K562 (cell line): ENCODE results near the gene GNAT1. TPM values are rescaled to one million over a fixed set of nuclear protein-coding genes. Genes with fewer than 3 reads are reported as not detected.

ENCODE experiments used
- ATAC-seq: fragments of 200-7000 bp; cut with Tn5 transposase; 3 replicates; pipeline ENCODE4 v1.9.1; 2020; ENCODE audit warnings: moderate library complexity
- BruUV-seq: library from RNA; stranded (reverse); fragments of 400-500 nt; replicated peaks from 2 replicates; lab custom pipeline; 2021; lab: Mats Ljungman, UMichigan
- CTCF ChIA-PET: fragments of 300-600 bp; formaldehyde crosslinking; extraction: SDS; loops from one replicate; lab custom pipeline; 2021; ENCODE audit warnings: low intra/inter-chr PET ratio; lab: Yijun Ruan, JAX
- POLR2A ChIA-PET: fragments of 300-600, 350-650 bp; sonication (Branson Sonifier 250); formaldehyde crosslinking; extraction: SDS; loops from one replicate; lab custom pipeline; 2021; ENCODE audit warnings: antibody characterized with exemption, inconsistent platforms; lab: Yijun Ruan, JAX
- DNase-seq, 4 experiments: peaks; one replicate each; pipeline versions ENCODE4 v3.0.0 to v3.0.0-alpha.2; 2011 to 2018; ENCODE audit warnings: low spot score in 3 of 4, mixed read lengths in 3 of 4; ENCODE audit errors: extremely low read depth in 1 of 4
- FAIRE-seq: peaks from 2 replicates; lab custom pipeline; 2011; peaks lifted over from hg19 to GRCh38; lab: Jason Lieb, UNC
- H2AFZ ChIP-seq: 2 replicates; pipeline ENCODE4 v1.6.0; 2011; ENCODE audit warnings: low read depth, low read length, control low read depth, inconsistent platforms
- H3K27ac ChIP-seq: fragments of 200-600 bp; 3 replicates; pipeline ENCODE4 v1.8.0; 2011; ENCODE audit warnings: low read depth, mild to moderate bottlenecking, control low read depth, inconsistent platforms, low read length, moderate library complexity, mixed read lengths; ENCODE audit errors: extremely low read depth
- H3K27me3 ChIP-seq, 2 experiments: fragments of 300-600 bp in 1 of 2; 2 replicates in 1 of 2; 3 replicates in 1 of 2; pipeline versions ENCODE4 v1.6.0 to v1.8.0; 2011; ENCODE audit warnings: inconsistent platforms in 2 of 2, low read length in 2 of 2, mild to moderate bottlenecking in 1 of 2, mixed read lengths in 1 of 2, moderate library complexity in 1 of 2; ENCODE audit not compliant: control insufficient read depth in 2 of 2, insufficient read depth in 2 of 2
- H3K36me3 ChIP-seq: fragments of 300-600 bp; 3 replicates; pipeline ENCODE4 v1.8.0; 2011; ENCODE audit warnings: mild to moderate bottlenecking, low read length, inconsistent platforms; ENCODE audit not compliant: control insufficient read depth, insufficient read depth
- H3K4me1 ChIP-seq, 2 experiments: fragments of 200-600 bp in 1 of 2; replicated peaks in 1 of 2; 2 replicates in 1 of 2; 3 replicates in 1 of 2; pipeline versions ENCODE4 v1.5.1 to v1.8.0; 2011; ENCODE audit warnings: inconsistent platforms in 2 of 2, low read length in 2 of 2, mild to moderate bottlenecking in 1 of 2, mixed read lengths in 1 of 2, moderate library complexity in 1 of 2; ENCODE audit not compliant: control insufficient read depth in 2 of 2, insufficient read depth in 2 of 2
- H3K4me2 ChIP-seq: 2 replicates; pipeline ENCODE4 v1.6.1; 2011; ENCODE audit warnings: low read length, control low read depth, inconsistent platforms, mixed read lengths; ENCODE audit not compliant: insufficient read depth
- H3K4me3 ChIP-seq: fragments of 200-600 bp; sonication (generic), shearing (Covaris generic); 2 replicates; pipeline ENCODE4 v1.5.1; 2016; ENCODE audit warnings: control low read depth, inconsistent platforms
- H3K79me2 ChIP-seq: fragments of 200-600 bp; 3 replicates; pipeline ENCODE4 v1.8.0; 2011; ENCODE audit warnings: low read length, inconsistent platforms; ENCODE audit not compliant: control insufficient read depth, insufficient read depth
- H3K9ac ChIP-seq, 2 experiments: 2 replicates each; pipeline versions ENCODE4 v1.6.0 to v1.6.1; 2011; ENCODE audit warnings: low read depth in 2 of 2, low read length in 2 of 2, control low read depth in 1 of 2, inconsistent platforms in 1 of 2, mild to moderate bottlenecking in 1 of 2, mixed read lengths in 1 of 2; ENCODE audit not compliant: insufficient read depth in 1 of 2
- H3K9me1 ChIP-seq: one replicate; pipeline ENCODE4 v1.6.0; 2011; ENCODE audit warnings: inconsistent platforms, mild to moderate bottlenecking, low read length, moderate library complexity; ENCODE audit not compliant: control insufficient read depth, insufficient read depth
- H3K9me3 ChIP-seq: replicated peaks from 2 replicates; pipeline ENCODE4 v1.5.1; 2011; ENCODE audit warnings: low read depth, low read length, inconsistent platforms; ENCODE audit not compliant: control insufficient read depth, insufficient read depth
- H4K20me1 ChIP-seq: replicated peaks from 2 replicates; pipeline ENCODE4 v1.6.1; 2011; ENCODE audit warnings: low read length, inconsistent platforms, mixed read lengths; ENCODE audit not compliant: control insufficient read depth, insufficient read depth
- ARHGAP35 ChIP-seq: fragments of 450-650 bp; IDR thresholded peaks from 2 replicates; pipeline ENCODE4 v1.6.1; 2018; ENCODE audit not compliant: partially characterized antibody
- CSDE1 ChIP-seq, 2 experiments: fragments of 450-650 bp; IDR thresholded peaks; 2 replicates each; pipeline ENCODE4 v1.6.1; 2016; ENCODE audit warnings: mild to moderate bottlenecking in 1 of 2
- FOXM1 ChIP-seq, 2 experiments: fragments of 450-650 bp in 1 of 2; sonication (generic) in 1 of 2; formaldehyde crosslinking in 1 of 2; IDR thresholded peaks; 2 replicates each; pipeline versions ENCODE4 v1.6.1 to v1.9.0; 2017 to 2022; ENCODE audit warnings: low read depth in 2 of 2, mild to moderate bottlenecking in 2 of 2, missing genetic modification reagents in 1 of 2, moderate library complexity in 1 of 2
- GATAD2B ChIP-seq: fragments of 450-650 bp; IDR thresholded peaks from 2 replicates; pipeline ENCODE4 v1.6.1; 2017; ENCODE audit warnings: mild to moderate bottlenecking, borderline replicate concordance
- KDM5B ChIP-seq: fragments of 200-600 bp; sonication (generic); IDR thresholded peaks from 2 replicates; pipeline ENCODE4 v1.6.1; 2012; ENCODE audit warnings: low read depth, mild to moderate bottlenecking, moderate library complexity, low read length, control low read depth, inconsistent platforms; ENCODE audit not compliant: insufficient replicate concordance
- MAFG ChIP-seq: fragments of 450-650 bp; conservative IDR thresholded peaks from 2 replicates; pipeline ENCODE4 v1.6.1; 2016; ENCODE audit warnings: missing genetic modification characterization, missing compliant biosample characterization
- PHF8 ChIP-seq: fragments of 200-600 bp; sonication (generic); IDR thresholded peaks from 2 replicates; pipeline ENCODE4 v1.6.1; 2012; ENCODE audit warnings: mixed run types, mild to moderate bottlenecking, inconsistent platforms, low read length, moderate library complexity, borderline replicate concordance
- RBBP5 ChIP-seq: fragments of 200-600 bp; sonication (generic); IDR thresholded peaks from 2 replicates; pipeline ENCODE4 v1.6.1; 2012; ENCODE audit warnings: borderline replicate concordance, mild to moderate bottlenecking, low read length, control low read depth, inconsistent platforms; ENCODE audit not compliant: insufficient read depth, poor library complexity, severe bottlenecking
- WGBS: fragments of 100-300 bp; shearing (Covaris generic); methylation state at CpG from one replicate; pipeline ENCODE4 v1.1.6; 2016; ENCODE audit warnings: low coverage, mixed read lengths; ENCODE audit not compliant: insufficient coverage; ENCODE audit errors: missing lambda C conversion rate; 5-methylcytosine and 5-hydroxymethylcytosine counted together
- in situ Hi-C: fragments of 300-500 bp; cut with MboI; formaldehyde crosslinking; loops from 4 replicates; pipeline ENCODE4 v1.15.0; 2018; ENCODE audit warnings: inconsistent platforms, mixed read lengths
- intact Hi-C: fragments of 100-400 bp; cut with micrococcal nuclease; formaldehyde crosslinking; loops from 2 replicates; pipeline ENCODE4 v1.14.2; 2022
- polyA plus RNA-seq, 8 experiments: library from polyadenylated mRNA; depleted of rRNA in 4 of 8; stranded (reverse) in 5 of 8; unstranded in 3 of 8; fragments of >200 nt; fragmentation: Nextera tagmentation in 2 of 8; fragmentation: Illumina TruSeq in 1 of 8; extraction: Ambion mirVana in 2 of 8; extraction: Trizol in 1 of 8; gene quantifications; 2 replicates each; pipeline versions ENCODE4 v1.2.1 to v1.2.3, GENCODE V29; 2011 to 2014; ENCODE audit warnings: inconsistent platforms in 1 of 8, missing spikeins in 1 of 8
- total RNA-seq, 7 experiments: library from RNA; depleted of rRNA in 6 of 7; stranded (reverse); fragments of >200 nt in 6 of 7; fragmentation: Illumina TruSeq in 2 of 7; extraction: Trizol in 2 of 7; gene quantifications; 2 replicates each; pipeline versions ENCODE4 v1.2.1 to v1.2.3, GENCODE V29; 2011 to 2021; ENCODE audit warnings: low replicate concordance in 1 of 7
- TF ChIP-seq, protein P1 (sequence below), 2 experiments: IDR thresholded peaks; 2 replicates each; pipeline ENCODE4 v1.6.1; 2012; ENCODE audit warnings: improper control_type of control experiment in 2 of 2, low read depth in 2 of 2, low read length in 2 of 2, borderline replicate concordance in 1 of 2
- TF ChIP-seq, protein P2 (sequence below): sonication (generic); formaldehyde crosslinking; IDR thresholded peaks from 2 replicates; pipeline ENCODE4 v1.8.1; 2022; ENCODE audit warnings: missing genetic modification reagents
- TF ChIP-seq, protein P3 (sequence below): fragments of 200-400 bp; formaldehyde crosslinking; IDR thresholded peaks from 2 replicates; pipeline ENCODE4 v1.6.1; 2017; ENCODE audit warnings: mild to moderate bottlenecking, low read depth, low read length, moderate library complexity

Gene GNAT1
- total and polyA plus RNA-seq, 9 of the 15 experiments (the other 6 are each of a cell fraction or from before 2014, with no cell fraction given) = not detected

DNA sequence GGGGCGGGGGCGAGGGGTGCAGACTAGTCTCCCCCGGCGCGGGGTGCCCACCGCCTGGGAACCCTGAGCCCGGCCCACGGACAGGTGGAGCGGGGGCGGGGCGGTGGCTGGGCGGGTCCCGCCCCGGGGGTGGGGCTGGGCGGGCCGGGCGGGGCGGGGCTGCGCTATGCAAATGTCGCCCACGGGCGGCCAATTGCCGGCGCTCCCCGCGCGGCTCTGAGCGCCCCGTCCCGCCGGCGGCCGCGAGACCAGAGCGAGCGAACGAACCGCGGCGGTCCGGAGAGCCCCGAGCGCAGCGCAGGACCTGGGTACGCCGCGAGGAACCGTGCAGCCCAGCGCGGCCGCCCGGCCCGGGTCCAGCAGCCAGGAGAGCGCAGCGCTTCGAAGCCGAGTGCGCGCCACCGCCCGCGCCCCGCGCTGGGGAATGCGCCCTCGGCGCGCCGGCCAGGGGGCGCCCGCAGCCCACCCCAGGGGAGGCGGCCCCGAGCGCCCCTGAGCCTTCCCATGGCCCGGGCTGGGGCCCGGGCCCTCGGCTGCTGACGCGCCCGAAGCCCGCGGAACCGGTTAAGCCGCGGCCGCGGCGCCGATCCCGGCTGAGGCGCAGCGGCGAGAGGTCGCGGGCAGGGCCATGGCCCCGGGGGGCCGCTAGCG lies 36.4 kb upstream of the GNAT1 start, which contains the start of gene SEMA3F (continued):
- TF ChIP-seq PHF8 (peak; percentile 60; the same call in 1 of the 2 replicates), RBBP5 (peak; percentile 55), GATAD2B (peak; percentile 64; the same call in 1 of the 2 replicates), MAFG (tag) (no peak)
- TF ChIP-seq, protein P1, sequence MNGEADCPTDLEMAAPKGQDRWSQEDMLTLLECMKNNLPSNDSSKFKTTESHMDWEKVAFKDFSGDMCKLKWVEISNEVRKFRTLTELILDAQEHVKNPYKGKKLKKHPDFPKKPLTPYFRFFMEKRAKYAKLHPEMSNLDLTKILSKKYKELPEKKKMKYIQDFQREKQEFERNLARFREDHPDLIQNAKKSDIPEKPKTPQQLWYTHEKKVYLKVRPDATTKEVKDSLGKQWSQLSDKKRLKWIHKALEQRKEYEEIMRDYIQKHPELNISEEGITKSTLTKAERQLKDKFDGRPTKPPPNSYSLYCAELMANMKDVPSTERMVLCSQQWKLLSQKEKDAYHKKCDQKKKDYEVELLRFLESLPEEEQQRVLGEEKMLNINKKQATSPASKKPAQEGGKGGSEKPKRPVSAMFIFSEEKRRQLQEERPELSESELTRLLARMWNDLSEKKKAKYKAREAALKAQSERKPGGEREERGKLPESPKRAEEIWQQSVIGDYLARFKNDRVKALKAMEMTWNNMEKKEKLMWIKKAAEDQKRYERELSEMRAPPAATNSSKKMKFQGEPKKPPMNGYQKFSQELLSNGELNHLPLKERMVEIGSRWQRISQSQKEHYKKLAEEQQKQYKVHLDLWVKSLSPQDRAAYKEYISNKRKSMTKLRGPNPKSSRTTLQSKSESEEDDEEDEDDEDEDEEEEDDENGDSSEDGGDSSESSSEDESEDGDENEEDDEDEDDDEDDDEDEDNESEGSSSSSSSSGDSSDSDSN (IDR thresholded peaks at IDR 0.05; ENCODE audit: borderline replicate concordance in 1 of 2, low read depth in 2 of 2, low read length in 2 of 2) = peak in 1 of 2 experiments; percentile 38; a peak in 1 of 4 replicates
- TF ChIP-seq, all 486 proteins: peak for 21

DNA sequence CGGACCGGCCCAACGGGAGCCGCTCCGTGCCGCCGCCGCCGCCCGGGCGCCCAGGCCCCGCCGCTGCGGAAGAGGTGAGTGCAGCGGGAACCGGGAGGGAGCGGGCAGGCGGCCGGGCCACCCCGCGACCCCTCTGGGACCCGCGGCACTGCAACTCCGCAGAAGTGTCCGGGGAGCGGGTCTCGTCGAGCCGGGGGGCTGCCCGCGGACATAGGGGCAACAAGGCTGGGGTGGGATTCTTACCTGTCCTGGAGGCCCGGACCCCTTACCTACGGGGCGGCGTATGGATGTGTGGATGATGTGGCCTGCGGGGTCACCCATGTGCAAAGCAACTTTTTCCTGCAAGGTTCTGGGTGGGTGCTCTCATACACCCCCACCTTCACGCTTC lies 35.9 kb upstream of the GNAT1 start:
- FAIRE-seq = no peak
- peaks cover 1 to 47% of the 10 kb centered on the region in 2 experiments; a peak in 4 of 5 replicates for H3K4me1 ChIP-seq
- POLR2A ChIA-PET = interaction anchor here (0.7 kb wide), 1 partner anchor 35 kb away, joined by 5 read pairs; no protein-coding TSS in a partner anchor

More for the DNA sequence above, 35.9 kb upstream of the GNAT1 start:
- H3K79me2 ChIP-seq = no peaks in the 10 kb centered on the region; the same call in 2 of the 3 replicates
- CTCF ChIA-PET = interaction anchor here (1.2 kb wide), 1 partner anchor 34 kb away, joined by 8 read pairs; no protein-coding TSS in a partner anchor
- in situ Hi-C loops (no loop called here), intact Hi-C loops (loop anchor here (2.0 kb wide), 1 partner anchor 33 kb away; no protein-coding TSS in a partner anchor)
- no peaks in the 10 kb centered on the region for H3K36me3 ChIP-seq
- DNase-seq (peak in 1 of 4 experiments; percentile 19), ATAC-seq (no peak)
- H4K20me1 ChIP-seq = no peaks in the 10 kb centered on the region
- no peak overlapping the region for H3K27ac ChIP-seq
- H3K4me3 ChIP-seq = peak overlapping the region; percentile 49
- no peaks in the 10 kb centered on the region for H3K9me1 ChIP-seq
- TF ChIP-seq KDM5B (peak; percentile 13), CSDE1 (IDR thresholded peaks at IDR 0.05) (no peak), ARHGAP35 (no peak), FOXM1 (IDR thresholded peaks at IDR 0.05; ENCODE audit: low read depth) (no peak), FOXM1 (CRISPR knock-in tag; IDR thresholded peaks at IDR 0.05; ENCODE audit: low read depth) (no peak)
- TF ChIP-seq, protein P2, sequence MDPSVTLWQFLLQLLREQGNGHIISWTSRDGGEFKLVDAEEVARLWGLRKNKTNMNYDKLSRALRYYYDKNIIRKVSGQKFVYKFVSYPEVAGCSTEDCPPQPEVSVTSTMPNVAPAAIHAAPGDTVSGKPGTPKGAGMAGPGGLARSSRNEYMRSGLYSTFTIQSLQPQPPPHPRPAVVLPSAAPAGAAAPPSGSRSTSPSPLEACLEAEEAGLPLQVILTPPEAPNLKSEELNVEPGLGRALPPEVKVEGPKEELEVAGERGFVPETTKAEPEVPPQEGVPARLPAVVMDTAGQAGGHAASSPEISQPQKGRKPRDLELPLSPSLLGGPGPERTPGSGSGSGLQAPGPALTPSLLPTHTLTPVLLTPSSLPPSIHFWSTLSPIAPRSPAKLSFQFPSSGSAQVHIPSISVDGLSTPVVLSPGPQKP = no peak
- TF ChIP-seq, protein P3, sequence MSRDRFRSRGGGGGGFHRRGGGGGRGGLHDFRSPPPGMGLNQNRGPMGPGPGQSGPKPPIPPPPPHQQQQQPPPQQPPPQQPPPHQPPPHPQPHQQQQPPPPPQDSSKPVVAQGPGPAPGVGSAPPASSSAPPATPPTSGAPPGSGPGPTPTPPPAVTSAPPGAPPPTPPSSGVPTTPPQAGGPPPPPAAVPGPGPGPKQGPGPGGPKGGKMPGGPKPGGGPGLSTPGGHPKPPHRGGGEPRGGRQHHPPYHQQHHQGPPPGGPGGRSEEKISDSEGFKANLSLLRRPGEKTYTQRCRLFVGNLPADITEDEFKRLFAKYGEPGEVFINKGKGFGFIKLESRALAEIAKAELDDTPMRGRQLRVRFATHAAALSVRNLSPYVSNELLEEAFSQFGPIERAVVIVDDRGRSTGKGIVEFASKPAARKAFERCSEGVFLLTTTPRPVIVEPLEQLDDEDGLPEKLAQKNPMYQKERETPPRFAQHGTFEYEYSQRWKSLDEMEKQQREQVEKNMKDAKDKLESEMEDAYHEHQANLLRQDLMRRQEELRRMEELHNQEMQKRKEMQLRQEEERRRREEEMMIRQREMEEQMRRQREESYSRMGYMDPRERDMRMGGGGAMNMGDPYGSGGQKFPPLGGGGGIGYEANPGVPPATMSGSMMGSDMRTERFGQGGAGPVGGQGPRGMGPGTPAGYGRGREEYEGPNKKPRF = no peak
- no peaks in the 10 kb centered on the region for H3K27me3 ChIP-seq
- peak overlapping the region; percentile 60 for H3K4me2 ChIP-seq
- BruUV-seq = no TSS peak
- peak overlapping the region; percentile 34 to 90; a peak in 3 of 4 replicates for H3K9ac ChIP-seq
- WGBS = 7% methylated on average over 18 of the region's 37 CpGs
- H3K9me3 ChIP-seq = no peaks in the 10 kb centered on the region
- no peak overlapping the region for H2AFZ ChIP-seq
